Activated naive CD4-positive, alpha-beta T cell treated with anti-CD3 and anti-CD28 coated beads, Interleukin-2, amount 50 U/mL, for 24 hours (primary cell): ENCODE data around the gene GPR84.
A peak's percentile ranks its signal among the peaks of the same experiment; 100 is the strongest.

Source experiments
- H3K27ac Mint-ChIP-seq: one replicate; pipeline ENCODE4 v1.8.0; 2021; ENCODE audit warnings: mild to moderate bottlenecking, mixed read lengths
- H3K27me3 Mint-ChIP-seq: one replicate; pipeline ENCODE4 v1.8.0; 2021; ENCODE audit warnings: mixed read lengths
- H3K36me3 Mint-ChIP-seq: one replicate; pipeline ENCODE4 v1.8.0; 2021; ENCODE audit warnings: mixed read lengths
- H3K4me1 Mint-ChIP-seq: one replicate; pipeline ENCODE4 v1.8.0; 2021; ENCODE audit warnings: mixed read lengths
- H3K4me3 Mint-ChIP-seq: one replicate; pipeline ENCODE4 v1.8.0; 2021; ENCODE audit warnings: mild to moderate bottlenecking, mixed read lengths
- H3K9me3 Mint-ChIP-seq: one replicate; pipeline ENCODE4 v1.8.0; 2021; ENCODE audit warnings: mixed read lengths

The GPR84 gene

DNA sequence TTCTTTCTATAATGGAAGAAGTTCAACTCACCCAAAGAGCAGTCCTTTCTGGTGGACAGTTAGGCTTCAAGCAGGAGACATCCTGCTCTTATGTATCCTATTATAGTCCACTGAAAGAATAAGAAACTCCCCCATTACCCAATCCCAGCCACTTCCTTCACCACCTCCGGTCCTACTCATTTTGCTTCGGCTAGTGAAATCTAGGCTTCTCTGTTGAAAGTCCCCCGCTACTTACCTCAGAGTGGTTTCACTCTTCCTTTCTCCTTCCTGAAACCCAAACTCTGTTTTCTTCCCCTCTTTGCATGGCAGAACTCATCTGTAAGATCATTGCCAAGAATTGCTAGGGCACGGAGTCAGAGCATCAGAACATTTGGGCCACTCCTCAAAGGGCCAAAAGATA lies at the start of gene GPR84:
Gene GPR84, minus strand, starts transcription at position 74 of the 400 bp plus-strand sequence. CDS start 635 bp downstream, outside the sequence.
- Mint-ChIP-seq H3K36me3 (no peaks in the 10 kb centered on the region), H3K27ac (peak within 1 kb of the TSS; percentile 71), H3K27me3 (no peaks in the 10 kb centered on the region), H3K9me3 (no peaks in the 10 kb centered on the region), H3K4me3 (no peak within 1 kb of the TSS), H3K4me1 (peaks cover 36% of the 10 kb centered on the region)

DNA sequence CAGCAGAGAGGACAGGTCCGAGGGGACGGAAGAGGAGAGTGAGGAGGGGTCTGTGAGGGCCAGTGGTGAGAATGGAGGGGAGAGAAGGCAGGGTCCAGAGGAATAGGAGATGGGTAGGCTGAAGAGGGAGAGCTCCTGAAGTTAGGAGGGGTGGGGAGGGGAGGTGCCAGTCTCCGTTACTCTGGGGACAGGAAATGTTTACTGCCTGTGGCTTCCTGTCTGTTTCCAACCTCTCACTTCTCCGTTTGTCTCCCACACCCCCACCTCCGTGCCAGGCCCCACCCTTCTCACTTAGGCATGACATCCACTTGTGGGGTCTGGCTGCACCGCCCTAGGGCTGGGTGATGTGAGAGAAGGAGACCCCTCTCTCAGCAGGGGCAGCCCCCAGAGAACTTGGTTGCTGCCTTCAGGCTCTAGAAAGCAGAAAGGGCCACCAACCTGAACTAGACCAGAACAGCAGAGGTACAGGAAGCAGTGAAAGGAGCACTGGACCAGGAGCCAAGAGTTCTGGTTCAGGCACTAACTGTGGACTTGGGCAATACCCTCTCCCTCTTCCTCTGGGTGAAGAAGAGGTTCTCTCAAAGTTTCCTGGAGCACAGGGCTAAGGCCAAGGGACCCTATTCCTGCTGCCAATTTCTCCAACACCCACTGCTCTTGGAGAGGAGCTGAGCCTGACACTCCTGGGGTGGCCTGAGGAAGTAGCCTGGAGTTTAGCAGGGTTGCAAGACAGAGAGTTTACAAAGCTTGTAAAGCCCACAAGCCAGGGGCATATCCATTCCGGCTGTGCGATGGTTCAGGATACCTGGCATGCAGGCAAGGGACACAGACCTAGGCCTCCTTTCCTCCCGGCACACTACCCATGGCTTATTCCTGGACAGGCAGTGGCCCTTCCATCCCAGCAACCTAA lies 49.3 kb upstream of the GPR84 start:
- H3K27ac Mint-ChIP-seq: peak overlapping the region; percentile 90
- H3K9me3 Mint-ChIP-seq: no peaks in the 10 kb centered on the region
- H3K4me3 Mint-ChIP-seq: peak overlapping the region; percentile 79
- H3K27me3 Mint-ChIP-seq: no peaks in the 10 kb centered on the region
- H3K4me1 Mint-ChIP-seq: peaks cover 72% of the 10 kb centered on the region
- H3K36me3 Mint-ChIP-seq: peaks cover 3% of the 10 kb centered on the region

DNA sequence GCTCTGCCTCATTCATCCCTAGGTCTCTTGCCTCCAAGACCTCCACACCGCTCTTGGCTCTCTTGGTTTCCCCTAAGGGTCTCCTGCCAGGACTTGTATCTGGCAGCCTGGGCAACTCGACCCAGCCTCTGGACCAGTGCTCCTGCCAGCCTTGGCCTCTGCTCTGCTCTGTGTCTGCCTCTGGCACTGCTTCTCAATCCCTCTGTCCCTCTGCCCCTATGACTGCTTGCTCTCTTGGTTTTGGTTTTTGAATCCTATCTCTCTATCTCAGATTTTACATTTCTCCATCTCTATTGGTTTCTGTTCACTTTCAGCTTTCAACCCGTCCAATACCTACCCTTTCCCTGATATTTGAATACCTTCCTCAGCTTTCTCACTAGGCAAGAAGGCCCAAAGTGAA lies 48.5 kb upstream of the GPR84 start:
- peak overlapping the region; percentile 90 for H3K27ac Mint-ChIP-seq
- H3K9me3 Mint-ChIP-seq: no peaks in the 10 kb centered on the region
- no peaks in the 10 kb centered on the region for H3K27me3 Mint-ChIP-seq
- peaks cover 76% of the 10 kb centered on the region for H3K4me1 Mint-ChIP-seq
- peaks cover 3% of the 10 kb centered on the region for H3K36me3 Mint-ChIP-seq
- H3K4me3 Mint-ChIP-seq: peak overlapping the region; percentile 79

DNA sequence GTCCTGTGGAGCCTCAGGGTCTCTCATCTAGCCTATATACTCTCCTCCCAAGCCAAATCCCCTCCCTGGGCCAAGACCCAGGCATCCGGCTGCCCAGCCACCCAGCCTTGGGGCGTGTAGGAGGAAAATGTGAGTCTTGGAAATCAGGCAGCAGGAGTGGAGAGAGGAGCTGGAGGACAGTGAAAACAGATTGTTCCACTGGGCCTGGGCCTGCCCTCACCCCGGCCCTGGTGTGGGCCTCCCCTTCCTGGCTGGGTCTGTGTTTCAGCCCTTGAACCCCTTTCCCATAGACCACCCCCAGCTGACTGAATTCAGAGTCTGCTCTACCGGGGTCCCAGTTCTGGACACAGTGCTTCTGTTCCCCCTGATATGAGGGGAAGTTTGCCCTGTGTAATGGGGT lies 48.1 kb upstream of the GPR84 start:
- Mint-ChIP-seq H3K4me1 (peaks cover 77% of the 10 kb centered on the region), H3K27ac (peak overlapping the region; percentile 90), H3K27me3 (no peaks in the 10 kb centered on the region), H3K36me3 (peaks cover 3% of the 10 kb centered on the region), H3K9me3 (no peaks in the 10 kb centered on the region), H3K4me3 (peak overlapping the region; percentile 79)

DNA sequence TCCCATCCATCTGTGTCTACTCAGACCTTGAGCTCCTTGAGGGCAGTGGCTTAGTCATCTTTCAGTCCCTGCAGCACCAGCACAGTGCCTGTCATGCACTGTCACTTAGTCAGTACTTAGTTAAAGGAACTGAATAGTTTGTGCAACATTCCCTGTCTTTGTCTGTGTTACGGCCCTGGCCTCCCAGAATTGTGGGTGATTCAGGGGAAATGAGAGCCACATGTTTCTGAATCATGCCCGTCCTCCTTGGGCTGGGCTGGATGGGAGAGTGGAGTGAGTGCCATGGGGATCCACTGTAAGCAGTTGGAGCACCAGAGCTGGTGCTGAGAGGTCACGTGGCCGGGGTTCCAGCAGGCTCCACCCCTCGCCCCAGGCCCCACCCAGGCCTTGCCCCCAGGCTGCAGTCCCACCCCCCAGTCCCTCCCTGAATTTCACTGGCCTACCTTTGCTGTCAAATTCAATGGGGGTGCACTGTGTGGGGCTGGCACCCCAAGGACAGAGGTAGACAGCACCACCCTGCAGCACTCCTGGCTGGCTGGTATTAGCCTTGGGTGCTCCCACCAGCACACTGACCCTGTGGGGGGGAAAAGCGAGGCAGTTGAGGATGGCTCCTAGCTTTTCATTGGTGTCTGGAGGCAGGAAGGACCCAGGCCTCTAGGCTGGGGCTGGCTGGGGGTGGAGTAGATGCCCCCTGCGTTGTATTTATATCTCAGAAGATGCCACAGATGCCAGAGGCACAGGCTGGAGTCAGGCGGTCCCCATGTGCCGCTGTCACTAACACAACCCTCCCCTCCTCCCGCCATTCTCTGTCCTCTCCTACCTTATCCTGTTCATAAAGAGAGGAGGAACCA lies 47.3 kb upstream of the GPR84 start:
- peaks cover 3% of the 10 kb centered on the region for H3K36me3 Mint-ChIP-seq
- no peaks in the 10 kb centered on the region for H3K27me3 Mint-ChIP-seq
- H3K4me1 Mint-ChIP-seq: peaks cover 77% of the 10 kb centered on the region
- H3K9me3 Mint-ChIP-seq: no peaks in the 10 kb centered on the region
- H3K4me3 Mint-ChIP-seq: peak overlapping the region; percentile 79
- peak overlapping the region; percentile 90 for H3K27ac Mint-ChIP-seq

DNA sequence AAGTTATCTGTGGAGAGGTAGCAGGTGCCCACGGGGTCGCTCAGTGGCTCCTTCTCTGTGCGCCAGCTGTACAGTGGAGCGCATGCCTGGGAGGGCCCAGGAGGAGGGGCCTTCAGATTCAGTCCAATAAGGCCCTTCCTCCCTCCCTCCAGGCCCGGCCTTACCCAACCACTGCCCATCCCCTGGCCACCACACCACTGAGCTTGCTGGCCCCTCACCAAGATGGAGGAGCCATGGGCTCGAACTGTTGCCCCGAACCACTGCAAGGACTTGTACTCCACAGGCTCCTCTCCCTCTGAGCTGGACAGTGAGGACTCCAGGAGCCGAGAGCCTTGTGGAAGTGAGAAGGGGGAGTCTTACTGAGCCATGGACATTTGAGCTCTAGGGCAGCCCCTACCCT lies 45.0 kb upstream of the GPR84 start:
- Mint-ChIP-seq H3K27me3 (no peaks in the 10 kb centered on the region), H3K9me3 (no peaks in the 10 kb centered on the region), H3K4me1 (peaks cover 77% of the 10 kb centered on the region), H3K27ac (peak overlapping the region; percentile 81), H3K36me3 (peaks cover 10% of the 10 kb centered on the region), H3K4me3 (no peak overlapping the region)

DNA sequence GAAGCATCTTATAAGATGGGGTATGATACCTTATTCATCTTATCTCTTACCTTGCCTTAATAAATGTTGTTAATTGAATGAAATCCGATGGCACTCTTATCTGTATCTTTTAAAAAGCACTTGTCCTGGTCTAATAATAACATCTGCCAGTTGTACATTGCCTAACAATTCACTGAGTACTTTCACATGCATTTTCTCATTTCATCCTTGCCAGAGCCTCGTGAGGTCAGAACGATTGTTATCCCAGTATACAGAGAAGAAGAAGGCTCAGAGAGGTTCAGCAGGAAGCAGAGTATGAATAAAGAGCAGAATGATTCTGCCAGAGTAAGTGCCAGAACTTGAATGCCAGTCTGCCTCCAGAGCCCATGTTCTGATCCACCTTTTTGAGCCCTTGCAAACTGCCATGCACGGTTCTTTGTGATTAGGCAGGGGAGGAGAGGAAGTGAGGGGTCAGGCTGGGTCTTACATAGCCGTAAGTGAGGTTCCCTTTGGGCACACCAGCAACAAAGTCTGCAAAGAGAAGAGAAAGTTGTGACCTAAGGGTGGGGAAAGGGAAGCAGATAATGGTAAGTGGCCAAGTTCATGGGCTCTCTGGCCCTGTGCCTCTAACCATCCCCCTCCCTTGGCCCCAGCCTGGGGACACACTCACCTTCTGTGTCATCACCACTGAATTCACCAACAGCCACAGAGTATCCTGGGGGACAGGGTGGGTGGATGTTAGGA lies 43.1 kb upstream of the GPR84 start:
- Mint-ChIP-seq H3K4me3 (no peak overlapping the region), H3K9me3 (no peaks in the 10 kb centered on the region), H3K36me3 (peaks cover 10% of the 10 kb centered on the region), H3K27ac (peak overlapping the region; percentile 80), H3K4me1 (peaks cover 60% of the 10 kb centered on the region), H3K27me3 (no peaks in the 10 kb centered on the region)

DNA sequence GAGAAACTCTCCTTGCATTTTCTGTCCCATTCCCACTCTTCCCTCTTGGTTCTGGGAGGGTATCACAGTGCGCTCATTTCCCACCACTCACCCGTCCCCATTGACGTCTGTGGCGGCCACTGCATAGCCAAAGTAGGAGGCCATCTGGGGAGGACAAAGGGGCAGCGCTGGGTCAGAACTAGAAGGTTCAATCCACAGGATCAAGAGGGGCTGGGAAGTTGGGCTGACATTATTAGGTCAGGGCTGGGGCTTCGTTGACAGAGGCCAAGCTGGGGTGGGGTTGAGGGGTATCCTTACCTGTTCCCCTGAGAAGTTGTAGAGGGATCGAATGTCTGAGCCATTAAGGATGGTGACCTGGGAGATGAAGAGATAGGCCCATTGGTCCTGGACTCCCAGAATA lies 41.3 kb upstream of the GPR84 start:
- H3K27ac Mint-ChIP-seq: no peak overlapping the region
- no peaks in the 10 kb centered on the region for H3K27me3 Mint-ChIP-seq
- H3K4me3 Mint-ChIP-seq: no peak overlapping the region
- no peaks in the 10 kb centered on the region for H3K9me3 Mint-ChIP-seq
- peaks cover 45% of the 10 kb centered on the region for H3K4me1 Mint-ChIP-seq
- H3K36me3 Mint-ChIP-seq: peaks cover 7% of the 10 kb centered on the region

DNA sequence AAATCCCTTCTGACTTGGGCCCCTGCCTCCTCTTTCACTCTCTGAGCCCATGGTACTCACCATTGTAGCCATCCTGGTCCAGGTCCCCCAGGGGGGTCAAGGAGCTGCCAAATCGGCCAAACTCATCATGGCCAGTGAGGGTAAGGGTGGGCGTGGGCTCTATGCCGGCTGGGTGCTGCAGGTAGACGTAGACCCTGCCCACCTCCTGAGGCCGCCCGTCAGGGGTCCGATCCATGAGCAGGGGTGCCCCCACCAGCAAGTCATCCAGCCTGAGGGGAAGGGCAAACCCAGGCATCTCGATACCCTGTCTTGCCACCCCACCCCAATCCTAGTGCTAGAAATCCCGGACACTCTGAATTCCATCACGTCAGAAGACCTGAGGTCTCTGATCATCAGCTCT lies 40.8 kb upstream of the GPR84 start:
- peak overlapping the region; percentile 5 for H3K27ac Mint-ChIP-seq
- no peak overlapping the region for H3K4me3 Mint-ChIP-seq
- H3K9me3 Mint-ChIP-seq: no peaks in the 10 kb centered on the region
- no peaks in the 10 kb centered on the region for H3K27me3 Mint-ChIP-seq
- peaks cover 45% of the 10 kb centered on the region for H3K4me1 Mint-ChIP-seq
- H3K36me3 Mint-ChIP-seq: peaks cover 10% of the 10 kb centered on the region

DNA sequence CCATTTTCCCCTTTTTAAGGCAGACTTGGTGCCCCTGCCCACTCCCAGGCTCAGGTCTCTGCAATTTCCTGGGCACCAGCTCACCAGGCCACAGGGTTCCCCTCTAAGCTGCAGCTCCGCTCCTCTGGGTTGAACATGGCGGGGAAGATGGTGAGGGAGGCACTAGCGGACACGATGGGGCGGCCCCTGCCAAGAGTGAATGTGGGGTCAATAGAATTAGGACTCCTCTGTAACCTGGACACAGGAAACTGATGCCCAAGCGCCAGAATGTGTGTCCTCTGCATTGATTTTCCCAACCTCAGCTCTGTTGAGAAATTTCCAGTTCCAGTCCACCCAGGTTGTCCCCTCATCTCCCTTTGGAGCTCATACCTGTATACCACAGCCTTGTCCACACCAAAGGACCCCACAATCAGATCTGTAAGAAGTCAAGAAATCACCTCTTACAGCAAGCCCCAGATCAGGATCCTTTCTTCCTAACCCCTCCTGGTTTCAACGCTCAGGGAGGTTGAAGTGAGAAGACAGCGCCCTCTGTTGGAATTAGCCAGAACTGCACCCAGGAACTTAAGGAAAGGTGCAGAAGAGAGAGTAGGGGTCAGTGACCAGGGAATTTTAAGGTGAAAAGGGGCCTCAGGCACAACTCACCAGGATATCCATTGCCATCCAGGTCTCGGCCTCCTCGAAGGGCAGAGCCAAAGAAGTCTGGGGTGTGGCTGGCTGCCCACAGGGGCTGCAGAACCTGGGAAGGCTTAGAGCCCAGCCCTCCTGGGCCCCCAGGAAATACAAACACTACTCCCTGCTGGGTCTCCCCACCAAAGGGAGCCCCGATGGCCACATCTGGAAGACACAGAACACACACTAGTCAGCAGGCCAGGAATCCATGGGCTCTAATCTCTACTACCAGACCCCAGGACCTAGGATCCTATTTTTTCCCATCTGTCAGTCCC lies 40.0 kb upstream of the GPR84 start:
- Mint-ChIP-seq H3K27ac (peak overlapping the region; percentile 92), H3K36me3 (peaks cover 10% of the 10 kb centered on the region), H3K4me3 (no peak overlapping the region), H3K4me1 (peaks cover 46% of the 10 kb centered on the region), H3K9me3 (no peaks in the 10 kb centered on the region), H3K27me3 (no peaks in the 10 kb centered on the region)

DNA sequence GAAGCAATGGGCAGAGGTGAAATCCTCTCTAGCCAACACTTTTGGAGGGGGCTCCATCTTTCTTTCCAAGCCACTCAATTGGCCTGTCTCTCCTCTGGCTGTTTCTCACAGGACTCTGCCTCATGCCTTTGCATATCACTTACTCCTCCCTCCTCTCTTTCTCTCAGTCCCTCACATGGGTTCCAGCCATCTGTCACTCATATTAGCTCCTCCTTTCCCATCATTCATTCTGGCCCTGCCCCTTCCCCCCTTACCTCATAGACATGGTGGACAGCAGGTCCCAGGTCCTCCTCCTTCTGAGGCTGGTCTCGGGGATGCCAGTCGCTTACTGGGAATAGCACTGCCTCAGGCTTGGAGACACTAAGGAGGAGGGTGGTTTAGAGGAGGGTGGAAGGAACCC lies 36.8 kb upstream of the GPR84 start:
- H3K4me3 Mint-ChIP-seq: no peak overlapping the region
- no peaks in the 10 kb centered on the region for H3K27me3 Mint-ChIP-seq
- peaks cover 9% of the 10 kb centered on the region for H3K36me3 Mint-ChIP-seq
- peak overlapping the region; percentile 57 for H3K27ac Mint-ChIP-seq
- H3K9me3 Mint-ChIP-seq: no peaks in the 10 kb centered on the region
- peaks cover 23% of the 10 kb centered on the region for H3K4me1 Mint-ChIP-seq

DNA sequence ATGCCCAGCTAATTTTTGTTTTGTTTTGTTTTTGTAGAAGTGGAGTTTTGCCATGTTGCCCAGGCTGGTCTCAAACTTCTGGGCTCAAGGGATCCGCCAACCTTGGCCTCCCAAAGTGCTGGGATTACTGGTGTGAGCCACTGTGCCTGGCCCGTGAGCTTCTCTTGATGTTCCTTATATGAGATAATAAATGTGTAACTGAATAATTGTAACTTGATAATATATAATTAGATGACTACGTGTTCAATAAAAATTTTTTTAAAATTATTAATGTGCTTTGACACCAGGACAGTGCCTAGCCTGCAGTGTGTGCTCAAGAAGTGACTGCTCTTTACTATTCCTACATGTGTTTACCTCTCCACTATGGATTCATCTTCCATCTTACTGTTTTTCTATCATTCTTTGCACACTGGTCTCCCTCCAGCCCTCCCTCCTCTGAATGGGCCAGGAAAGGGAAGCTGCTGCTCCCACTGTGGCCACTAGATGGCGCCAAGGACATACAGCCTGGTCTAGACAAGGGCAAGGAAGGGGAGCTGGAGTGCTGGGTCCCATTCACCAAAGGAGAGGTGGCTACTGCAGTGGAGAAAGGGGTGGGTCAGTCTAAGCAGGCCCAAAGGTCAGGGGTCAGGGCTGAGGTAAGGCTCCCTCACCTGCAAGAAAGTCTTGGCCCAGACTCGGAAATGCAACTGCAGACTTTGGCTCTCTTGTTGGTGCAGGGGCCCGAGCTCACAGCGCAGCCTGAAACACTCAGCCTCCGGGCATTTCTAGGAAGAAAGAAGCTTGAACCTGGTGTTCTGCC lies 34.9 kb upstream of the GPR84 start:
- Mint-ChIP-seq H3K4me3 (no peak overlapping the region), H3K27ac (peak overlapping the region; percentile 7), H3K36me3 (peaks cover 5% of the 10 kb centered on the region), H3K27me3 (no peaks in the 10 kb centered on the region), H3K4me1 (peaks cover 16% of the 10 kb centered on the region), H3K9me3 (no peaks in the 10 kb centered on the region)

DNA sequence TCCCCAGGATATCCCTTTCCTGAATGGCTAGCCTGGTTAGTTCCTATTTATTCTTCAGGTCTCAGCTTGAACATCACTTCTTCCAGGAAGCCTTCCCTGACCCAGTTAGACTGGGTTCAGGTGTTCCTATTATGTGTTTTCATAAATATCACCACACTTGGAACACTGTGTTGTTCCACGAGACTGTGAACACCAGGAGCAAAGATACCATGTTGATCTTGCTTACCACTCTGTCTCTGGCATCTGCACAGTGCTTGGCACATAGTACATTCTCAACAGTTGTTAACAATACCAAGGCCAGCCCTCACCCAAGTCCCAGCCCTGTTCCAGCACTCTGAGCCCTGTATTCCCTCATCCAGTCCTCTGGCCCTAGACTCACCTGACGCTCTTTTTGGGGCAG lies 33.9 kb upstream of the GPR84 start:
- peaks cover 6% of the 10 kb centered on the region for H3K36me3 Mint-ChIP-seq
- no peak overlapping the region for H3K4me3 Mint-ChIP-seq
- no peaks in the 10 kb centered on the region for H3K9me3 Mint-ChIP-seq
- H3K4me1 Mint-ChIP-seq: peaks cover 22% of the 10 kb centered on the region
- no peak overlapping the region for H3K27ac Mint-ChIP-seq
- no peaks in the 10 kb centered on the region for H3K27me3 Mint-ChIP-seq

DNA sequence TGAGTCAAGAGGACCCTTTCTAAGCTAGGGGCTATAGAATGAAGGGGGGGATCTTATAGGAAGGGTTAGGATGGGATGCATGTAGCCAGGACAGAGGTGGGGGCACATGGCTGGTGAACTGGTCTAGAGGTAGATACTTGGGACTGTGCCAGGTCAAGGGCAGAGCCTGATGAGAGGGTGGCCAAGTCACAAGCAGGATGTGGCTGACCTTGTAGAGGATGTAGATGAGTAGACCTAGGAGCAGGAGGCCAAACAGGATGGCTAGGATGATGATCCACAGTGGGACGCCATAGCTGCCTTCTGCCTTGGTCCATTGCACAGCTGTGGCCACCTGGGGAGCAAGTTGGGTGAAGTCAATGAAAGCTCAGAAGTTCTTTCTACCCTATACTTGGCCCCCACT lies 32.9 kb upstream of the GPR84 start:
- Mint-ChIP-seq H3K4me1 (peaks cover 25% of the 10 kb centered on the region), H3K27me3 (no peaks in the 10 kb centered on the region), H3K27ac (no peak overlapping the region), H3K36me3 (peaks cover 6% of the 10 kb centered on the region), H3K4me3 (no peak overlapping the region), H3K9me3 (no peaks in the 10 kb centered on the region)
